ENCODE results near the gene FOSL2. TPM values are rescaled to one million over a fixed set of nuclear protein-coding genes. Genes with fewer than 3 reads are reported as not detected.

The FOSL2 gene
- total RNA-seq, 1 donor from 2014 or later, result 151 TPM

- DNase-seq (ENCODE audit: low spot score), result peak; percentile 53
Observed at GRCh38 chr2:28449488-28450395, 57.1 kb downstream of the FOSL2 start.

GRCh38 chr2:28450901-28451565, 58.4 kb downstream of the FOSL2 start:
- DNase-seq (ENCODE audit: low spot score), result no peak

- no peak for DNase-seq (ENCODE audit: low spot score)
Observed at GRCh38 chr2:28451793-28452533, 59.3 kb downstream of the FOSL2 start.

GRCh38 chr2:28452534-28453081, 60.0 kb downstream of the FOSL2 start:
- peak; percentile 19 for DNase-seq (ENCODE audit: low spot score)

- no peak for DNase-seq (ENCODE audit: low spot score)
Observed at GRCh38 chr2:28453396-28453795, 60.7 kb downstream of the FOSL2 start.

GRCh38 chr2:28454016-28454930, 61.6 kb downstream of the FOSL2 start:
- DNase-seq (ENCODE audit: low spot score), result no peak

GRCh38 chr2:28457237-28457636, 64.6 kb downstream of the FOSL2 start:
- DNase-seq (ENCODE audit: low spot score), result no peak

- DNase-seq (ENCODE audit: low spot score), result no peak
Observed at GRCh38 chr2:28461056-28461455, 68.4 kb downstream of the FOSL2 start.

GRCh38 chr2:28462122-28462521, 69.5 kb downstream of the FOSL2 start:
- DNase-seq (ENCODE audit: low spot score), result no peak

GRCh38 chr2:28463211-28463816, 70.7 kb downstream of the FOSL2 start:
- peak; percentile 88 for DNase-seq (ENCODE audit: low spot score)

- no peak for DNase-seq (ENCODE audit: low spot score)
Observed at GRCh38 chr2:28463893-28464292, 71.2 kb downstream of the FOSL2 start.

- DNase-seq (ENCODE audit: low spot score), result no peak
Observed at GRCh38 chr2:28465148-28465885, 72.7 kb downstream of the FOSL2 start.

Other genes with a start within 250 kb of the FOSL2 start
- gene PLB1, start 103.2 kb downstream of the FOSL2 start, total RNA-seq (ENCODE audit: insufficient read depth, low replicate concordance), result 1.9 TPM